HG03520 (cell line): ENCODE data around the gene CNOT3.

Source experiments
- ATAC-seq: cut with Tn5 transposase; IDR thresholded peaks from one replicate; pipeline ENCODE4 v1.9.1; 2021; ENCODE audit warnings: mild to moderate bottlenecking, moderate library complexity; ENCODE audit not compliant: unreplicated experiment

Gene CNOT3

GRCh38 chr19:54147676-54148075 is 10.1 kb downstream of the CNOT3 start:
- no peak for ATAC-seq

GRCh38 chr19:54148158-54148557 is 10.6 kb downstream of the CNOT3 start:
- ATAC-seq, result no peak

GRCh38 chr19:54149021-54149812 is 11.7 kb downstream of the CNOT3 start:
- ATAC-seq, result no peak

GRCh38 chr19:54151362-54152035 is 13.9 kb downstream of the CNOT3 start:
- no peak for ATAC-seq

- ATAC-seq, result no peak
Measured at GRCh38 chr19:54152267-54152666, 14.7 kb downstream of the CNOT3 start.

- ATAC-seq, result no peak
Measured at GRCh38 chr19:54152878-54153524, 15.4 kb downstream of the CNOT3 start.

GRCh38 chr19:54153731-54154326 is 16.3 kb downstream of the CNOT3 start:
- no peak for ATAC-seq

GRCh38 chr19:54154603-54155345 is 17.2 kb downstream of the CNOT3 start:
- no peak for ATAC-seq

- no peak for ATAC-seq
Measured at GRCh38 chr19:54155694-54156093, 18.1 kb downstream of the CNOT3 start.

GRCh38 chr19:54156490-54156889 is 18.9 kb downstream of the CNOT3 start:
- no peak for ATAC-seq

GRCh38 chr19:54156953-54157352 is 19.4 kb downstream of the CNOT3 start:
- no peak for ATAC-seq

GRCh38 chr19:54158812-54159351 is 21.3 kb downstream of the CNOT3 start:
- no peak for ATAC-seq

GRCh38 chr19:54159352-54160181 is 22.0 kb downstream of the CNOT3 start, which contains the start of gene LENG1:
TSS of gene LENG1 (minus strand) at chr19:54159721. CDS start at chr19:54159695, 26 bp downstream.
- ATAC-seq, result peak; percentile 89

- no peak for ATAC-seq
Measured at GRCh38 chr19:54160182-54160811, 22.7 kb downstream of the CNOT3 start.

- no peak for ATAC-seq
Measured at GRCh38 chr19:54160854-54161253, 23.3 kb downstream of the CNOT3 start.

GRCh38 chr19:54162241-54162805 is 24.8 kb downstream of the CNOT3 start:
- ATAC-seq, result no peak

- ATAC-seq, result no peak
Measured at GRCh38 chr19:54162884-54163283, 25.3 kb downstream of the CNOT3 start.

- ATAC-seq, result no peak
Measured at GRCh38 chr19:54164369-54165068, 27.0 kb downstream of the CNOT3 start.
